IPS-18c (cell line): ENCODE data around the gene PBLD.
"Not testable (repeated sequence)": the region's sequence is repeated elsewhere in the genome, so short reads cannot be mapped to it uniquely, and the experiment has no call there.

ENCODE experiments used
- H3K4me3 ChIP-seq: 2 replicates; pipeline ENCODE4 v1.7.0; 2013; ENCODE audit warnings: low read depth, mild to moderate bottlenecking, low read length, moderate library complexity; ENCODE audit not compliant: insufficient read depth
- H3K9me3 ChIP-seq: one replicate; pipeline ENCODE4 v1.6.1; 2013; ENCODE audit warnings: mild to moderate bottlenecking, low read length, moderate library complexity; ENCODE audit not compliant: control insufficient read depth, insufficient read depth

Gene PBLD

GRCh38 chr10:68301790-68302502, 30.8 kb downstream of the PBLD start:
- H3K4me3 ChIP-seq: no peak overlapping the region
- no peaks in the 10 kb centered on the region for H3K9me3 ChIP-seq

- H3K4me3 ChIP-seq: no peak overlapping the region
- H3K9me3 ChIP-seq: no peaks in the 10 kb centered on the region
These were observed 31.4 kb downstream of the PBLD start for GRCh38 chr10:68301301-68301700.

- no peak overlapping the region for H3K4me3 ChIP-seq
These were observed 35.7 kb downstream of the PBLD start for GRCh38 chr10:68296843-68297663.

GRCh38 chr10:68290736-68291135, 42.0 kb downstream of the PBLD start:
- H3K9me3 ChIP-seq: no peaks in the 10 kb centered on the region
- H3K4me3 ChIP-seq: no peak overlapping the region

More at GRCh38 chr10:68296843-68297663, 35.7 kb downstream of the PBLD start:
- H3K9me3 ChIP-seq: no peaks in the 10 kb centered on the region

GRCh38 chr10:68288717-68289116, 44.0 kb downstream of the PBLD start:
- Histone ChIP-seq H3K9me3 (no peaks in the 10 kb centered on the region), H3K4me3 (no peak overlapping the region)

GRCh38 chr10:68284062-68285001, 48.4 kb downstream of the PBLD start:
- no peaks in the 10 kb centered on the region for H3K9me3 ChIP-seq
- no peak overlapping the region for H3K4me3 ChIP-seq

- no peak overlapping the region for H3K4me3 ChIP-seq
- peaks cover 5% of the 10 kb centered on the region for H3K9me3 ChIP-seq
These were observed 52.0 kb downstream of the PBLD start for GRCh38 chr10:68280758-68281157.

- H3K4me3 ChIP-seq, H3K9me3 ChIP-seq: not testable (repeated sequence)
These were observed 53.6 kb downstream of the PBLD start for GRCh38 chr10:68278906-68279753.

- not testable (repeated sequence) for H3K9me3 ChIP-seq, H3K4me3 ChIP-seq
These were observed 54.9 kb downstream of the PBLD start for GRCh38 chr10:68277814-68278213.

- peaks cover 5% of the 10 kb centered on the region for H3K9me3 ChIP-seq
- H3K4me3 ChIP-seq: no peak overlapping the region
These were observed 56.5 kb downstream of the PBLD start for GRCh38 chr10:68276224-68276623.

- Histone ChIP-seq H3K9me3 (peaks cover 5% of the 10 kb centered on the region), H3K4me3 (no peak overlapping the region)
These were observed 57.1 kb downstream of the PBLD start for GRCh38 chr10:68275600-68276126.

- Histone ChIP-seq H3K9me3 (peaks cover 2% of the 10 kb centered on the region), H3K4me3 (no peak overlapping the region)
These were observed 59.9 kb downstream of the PBLD start for GRCh38 chr10:68272833-68273232.

- no peak overlapping the region for H3K4me3 ChIP-seq
- no peaks in the 10 kb centered on the region for H3K9me3 ChIP-seq
These were observed 61.4 kb downstream of the PBLD start for GRCh38 chr10:68271196-68271882.

GRCh38 chr10:68269562-68270290, 63.0 kb downstream of the PBLD start:
- peaks cover 2% of the 10 kb centered on the region for H3K9me3 ChIP-seq

GRCh38 chr10:68261132-68261856, 71.4 kb downstream of the PBLD start:
- H3K4me3 ChIP-seq: no peak overlapping the region
- peaks cover 2% of the 10 kb centered on the region for H3K9me3 ChIP-seq

More at GRCh38 chr10:68269562-68270290, 63.0 kb downstream of the PBLD start:
- no peak overlapping the region for H3K4me3 ChIP-seq
